GM12873 (cell line): ENCODE results near the gene NIN.

Experiments
- CTCF ChIP-seq: IDR thresholded peaks from 2 replicates; pipeline ENCODE4 v1.5.1; 2012; ENCODE audit warnings: low read depth, mild to moderate bottlenecking, moderate library complexity, low read length, control low read depth; ENCODE audit not compliant: insufficient read depth; ENCODE audit errors: missing control alignments

The NIN gene

GRCh38 chr14:50762931-50763300, 68.0 kb downstream of the NIN start:
- no peak for TF ChIP-seq CTCF

GRCh38 chr14:50762001-50762930, 68.7 kb downstream of the NIN start:
- no peak for TF ChIP-seq CTCF

- no peak for TF ChIP-seq CTCF
Measured at GRCh38 chr14:50759800-50760543, 71.0 kb downstream of the NIN start.

- TF ChIP-seq CTCF: no peak
Measured at GRCh38 chr14:50758945-50759344, 72.0 kb downstream of the NIN start.

- TF ChIP-seq CTCF: no peak
Measured at GRCh38 chr14:50758305-50758704, 72.7 kb downstream of the NIN start.

- TF ChIP-seq CTCF: no peak
Measured at GRCh38 chr14:50757702-50758101, 73.3 kb downstream of the NIN start.

- no peak for TF ChIP-seq CTCF
Measured at GRCh38 chr14:50756300-50756699, 74.7 kb downstream of the NIN start.
